Raji (cell line): ENCODE measurements around the gene ERGIC1.

Experiments
- POLR2A ChIP-seq: IDR thresholded peaks from 2 replicates; pipeline ENCODE4 v1.6.1; 2011; ENCODE audit warnings: low read depth, low read length, control low read depth; ENCODE audit not compliant: insufficient read depth

ERGIC1 gene

DNA sequence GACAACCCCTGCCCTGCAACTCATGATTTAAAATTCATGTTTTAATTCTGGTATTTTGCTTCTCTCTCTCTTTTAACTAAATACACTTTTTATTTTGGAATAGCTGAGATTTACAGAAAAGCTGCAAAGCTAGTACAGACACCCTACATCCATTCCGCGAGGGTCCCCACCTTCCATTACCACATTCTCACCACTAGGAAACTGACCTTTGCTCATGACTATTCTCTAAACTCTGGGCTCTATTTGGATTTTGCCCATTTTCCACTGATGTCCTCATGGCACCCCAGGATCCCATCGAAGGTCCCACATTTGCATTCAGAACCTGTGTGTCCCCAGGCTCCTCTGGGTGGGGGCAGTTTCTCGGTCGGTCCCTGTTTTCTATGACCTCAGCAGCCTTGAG lies 11.5 kb downstream of the ERGIC1 start:
- TF ChIP-seq POLR2A: no peak

DNA sequence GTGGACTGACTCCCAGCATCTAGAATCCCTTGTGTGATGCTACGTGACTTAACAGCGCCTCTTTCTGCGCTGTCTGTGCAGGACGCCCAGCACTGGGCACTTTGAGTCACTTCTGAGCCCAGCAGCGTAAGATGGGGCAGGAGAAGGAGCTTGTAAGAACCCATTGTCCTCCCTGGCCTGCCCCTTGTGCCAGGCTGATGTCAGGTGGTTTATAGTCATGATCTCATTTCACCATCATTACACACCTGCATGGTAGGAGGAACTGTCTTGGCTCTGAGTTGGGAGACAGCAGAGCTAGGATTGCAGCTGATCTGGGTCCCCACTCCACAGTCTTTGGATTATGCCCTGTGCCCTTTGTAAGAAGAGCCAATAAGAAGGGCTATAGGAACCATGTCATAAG lies 12.2 kb downstream of the ERGIC1 start:
- no peak for TF ChIP-seq POLR2A

DNA sequence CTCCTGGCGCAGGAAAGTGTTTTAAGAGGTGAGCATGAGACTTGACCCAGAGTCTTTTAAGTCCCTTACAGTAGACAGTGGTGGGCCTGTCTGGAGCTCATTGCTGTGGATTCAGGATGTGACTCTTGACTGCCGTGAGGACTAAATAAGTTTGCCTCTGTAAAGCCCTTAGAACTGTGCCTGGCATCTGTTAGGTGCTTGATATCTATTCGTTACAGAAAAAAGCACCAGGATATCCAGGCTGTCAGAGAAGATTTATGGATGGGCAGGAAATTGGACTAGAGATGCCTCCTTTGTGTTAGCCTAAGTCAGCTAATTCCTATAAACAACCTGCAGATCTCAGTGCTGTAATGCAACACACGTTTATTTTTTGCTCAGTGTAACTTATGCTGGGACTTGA lies 12.6 kb downstream of the ERGIC1 start:
- TF ChIP-seq POLR2A: no peak

DNA sequence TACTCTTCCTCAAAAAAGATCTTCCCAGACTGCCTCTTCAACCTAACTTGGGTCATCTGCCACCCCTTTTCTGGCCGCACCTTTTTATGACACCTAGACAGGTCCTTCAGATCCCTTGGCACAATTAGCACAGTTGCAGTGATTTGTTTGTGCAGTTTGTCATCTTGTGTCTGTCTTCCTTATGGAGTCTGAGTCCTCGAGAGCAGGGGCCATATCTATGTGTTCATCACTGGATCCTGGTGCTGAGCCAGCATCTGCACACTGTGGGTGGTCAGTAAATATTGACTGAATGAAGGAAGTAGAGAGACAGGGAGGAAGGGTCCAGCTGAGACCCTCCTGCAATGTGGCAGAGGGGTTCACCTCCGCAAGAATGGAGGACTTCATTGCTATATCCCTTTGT lies 14.4 kb downstream of the ERGIC1 start:
- TF ChIP-seq POLR2A: no peak

DNA sequence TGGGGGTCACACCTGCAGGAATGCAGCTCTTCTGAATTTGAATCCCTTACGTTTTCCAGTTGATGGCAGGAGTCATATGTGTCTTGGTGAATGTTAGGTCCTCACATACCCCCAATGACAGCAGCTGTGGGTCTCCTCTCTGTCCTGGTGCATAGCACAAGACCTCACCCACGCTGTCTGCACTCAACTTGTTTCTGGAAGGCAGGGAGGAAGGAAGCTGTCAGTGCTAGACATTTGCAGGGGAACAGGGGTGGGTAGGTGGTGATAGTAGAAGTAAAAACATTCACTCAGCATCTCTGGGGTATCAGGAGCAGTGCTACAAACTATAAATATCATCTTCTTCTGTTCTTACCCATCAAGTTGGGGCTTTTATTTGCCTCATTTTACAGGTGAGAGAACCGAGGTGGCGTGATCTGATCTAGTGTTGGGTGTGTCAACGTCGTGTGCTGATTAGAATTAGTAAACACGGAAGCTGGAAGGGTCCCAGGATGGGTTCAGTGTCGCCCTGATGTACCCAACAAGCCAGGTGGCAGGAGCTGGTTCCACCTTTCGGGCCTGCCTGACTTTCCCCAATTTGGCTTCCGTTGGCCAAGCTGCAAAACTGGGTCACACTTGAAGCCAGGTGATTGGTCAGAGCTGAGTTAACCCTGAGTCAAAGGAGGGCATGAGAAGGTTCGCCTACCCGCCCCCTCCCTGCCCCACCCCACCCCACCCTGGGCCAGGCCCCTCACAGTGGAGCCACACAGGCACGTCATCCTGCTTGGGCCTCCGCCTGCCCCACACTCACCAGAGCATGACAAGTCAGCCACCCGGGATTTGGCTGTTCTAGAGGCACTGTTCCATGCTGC lies 15.8 kb downstream of the ERGIC1 start:
- no peak for TF ChIP-seq POLR2A

DNA sequence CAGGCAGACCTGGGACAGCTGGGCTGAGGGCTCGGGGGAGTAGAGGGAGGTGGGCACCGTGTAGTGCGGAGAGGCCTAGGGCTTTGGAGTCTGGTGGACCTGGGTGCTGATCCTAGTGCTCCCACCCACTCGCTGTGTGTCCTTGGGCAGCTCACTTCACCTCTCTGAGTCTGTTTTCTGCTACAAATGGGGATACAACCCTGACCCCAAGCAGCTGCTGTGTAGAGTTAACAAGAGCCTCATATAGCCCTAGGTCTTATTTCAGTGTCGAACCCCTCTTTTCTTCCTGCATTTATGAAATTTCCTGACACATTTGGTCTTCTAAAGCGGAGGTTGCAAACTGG lies 16.4 kb downstream of the ERGIC1 start:
- no peak for TF ChIP-seq POLR2A

DNA sequence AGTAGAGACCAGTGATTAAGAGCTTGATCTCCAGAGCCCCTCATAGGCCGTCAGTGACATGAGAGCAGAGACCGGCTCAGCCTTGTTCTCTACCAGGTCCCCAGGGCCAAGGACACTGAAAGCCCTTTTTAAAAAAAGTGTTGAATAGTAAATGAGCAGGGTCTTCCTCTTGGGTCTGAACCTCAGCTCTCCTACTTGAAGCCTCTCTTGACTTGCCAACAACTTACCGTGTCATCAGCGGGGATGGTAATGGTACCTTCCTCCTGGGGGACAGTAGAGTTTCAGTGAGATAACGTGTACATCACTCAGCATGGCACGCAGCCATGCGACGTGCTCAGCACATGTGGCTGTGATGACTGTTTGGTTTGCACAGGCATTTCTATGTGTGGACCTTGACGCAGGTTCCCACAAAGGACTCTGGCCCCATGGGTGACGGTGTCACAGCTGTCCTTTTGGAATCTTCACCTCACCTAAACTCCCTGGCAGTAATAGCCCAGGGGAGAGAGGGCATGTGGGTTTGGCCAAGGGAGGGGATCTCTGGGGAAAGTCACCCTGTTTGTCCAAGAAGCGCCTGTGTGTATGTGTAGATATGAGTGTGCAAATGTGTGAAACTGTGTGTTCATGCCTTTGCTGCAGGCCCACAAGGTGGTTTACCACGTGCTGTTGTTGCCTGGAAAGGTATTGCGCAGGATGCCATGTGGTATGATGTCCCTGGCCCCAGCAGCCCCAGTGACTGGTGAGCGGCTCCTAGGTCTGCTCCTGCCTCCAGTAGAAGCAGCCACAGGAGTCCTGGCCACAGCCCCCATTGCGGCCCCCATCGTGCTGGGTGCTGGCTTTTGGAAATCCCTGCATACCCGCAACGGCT lies 18.7 kb downstream of the ERGIC1 start:
- no peak for TF ChIP-seq POLR2A

DNA sequence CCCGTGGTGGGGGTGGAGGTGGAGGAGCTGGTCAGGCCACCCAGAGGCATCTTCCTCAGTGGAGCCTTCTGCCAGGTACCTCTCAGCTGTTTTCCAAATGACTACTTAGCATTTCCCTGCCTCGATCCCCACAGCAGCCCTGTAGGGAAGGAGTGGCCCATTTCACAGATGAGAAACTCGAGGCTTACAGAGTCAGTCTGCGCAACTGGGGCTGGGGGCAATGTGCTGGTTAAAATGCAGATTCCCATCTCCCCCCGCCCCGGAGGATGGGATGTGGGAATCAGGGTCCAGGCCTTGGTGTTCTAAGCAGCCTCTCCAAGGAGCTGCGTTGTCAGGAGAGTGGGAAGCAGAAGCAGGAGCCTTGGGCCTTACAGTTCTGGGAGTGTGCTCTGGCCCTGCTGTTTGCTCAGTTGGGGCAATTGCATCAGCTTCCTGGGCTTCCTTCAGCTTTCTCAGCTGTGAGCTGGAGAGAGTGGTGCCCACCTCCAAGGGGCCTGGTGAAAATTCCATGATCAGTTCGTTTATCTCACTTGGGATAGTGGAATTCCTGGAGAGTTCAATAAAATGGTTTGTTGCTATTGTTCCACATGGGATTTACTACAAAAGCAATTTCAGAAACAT lies 19.4 kb downstream of the ERGIC1 start:
- TF ChIP-seq POLR2A: no peak

DNA sequence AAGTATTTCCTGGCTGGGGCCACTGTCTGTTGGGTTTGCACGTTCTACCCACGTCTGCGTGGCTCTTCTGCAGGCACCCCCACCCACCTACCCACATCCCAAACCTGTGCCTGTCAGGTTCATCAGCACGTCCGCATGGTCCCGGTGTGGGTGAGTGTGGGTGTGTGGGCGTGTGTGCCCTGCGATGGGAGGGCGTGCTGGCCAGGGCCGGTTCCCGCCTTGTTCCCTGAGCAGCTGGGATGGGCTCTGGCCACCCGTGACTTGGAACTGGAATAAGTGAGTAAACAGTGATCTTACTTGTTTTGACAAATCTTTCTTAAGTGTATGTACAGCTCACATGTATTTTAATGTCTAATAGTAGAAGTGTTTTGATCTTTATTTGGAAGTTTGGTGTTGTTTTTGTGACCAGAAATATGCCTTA lies 20.4 kb downstream of the ERGIC1 start:
- no peak for TF ChIP-seq POLR2A

DNA sequence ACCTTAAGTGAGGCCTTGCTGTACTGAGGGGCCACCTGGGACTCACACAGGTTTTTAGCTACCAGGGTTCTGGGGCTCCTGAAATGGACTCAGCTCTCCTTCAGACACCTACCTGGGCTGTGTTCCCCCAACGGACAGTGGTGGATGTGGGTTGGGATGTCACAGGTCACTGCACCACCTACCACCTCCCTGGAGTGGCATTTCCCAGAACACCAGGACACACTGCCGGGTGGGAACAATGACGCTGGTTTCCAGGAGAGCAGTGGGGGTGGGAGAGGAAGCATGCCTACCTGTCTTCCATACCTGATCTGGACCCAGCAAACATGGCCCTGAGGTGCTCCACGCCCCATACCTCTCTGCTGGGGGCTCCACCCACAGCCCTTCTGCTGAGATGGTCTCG lies 20.9 kb downstream of the ERGIC1 start:
- no peak for TF ChIP-seq POLR2A

DNA sequence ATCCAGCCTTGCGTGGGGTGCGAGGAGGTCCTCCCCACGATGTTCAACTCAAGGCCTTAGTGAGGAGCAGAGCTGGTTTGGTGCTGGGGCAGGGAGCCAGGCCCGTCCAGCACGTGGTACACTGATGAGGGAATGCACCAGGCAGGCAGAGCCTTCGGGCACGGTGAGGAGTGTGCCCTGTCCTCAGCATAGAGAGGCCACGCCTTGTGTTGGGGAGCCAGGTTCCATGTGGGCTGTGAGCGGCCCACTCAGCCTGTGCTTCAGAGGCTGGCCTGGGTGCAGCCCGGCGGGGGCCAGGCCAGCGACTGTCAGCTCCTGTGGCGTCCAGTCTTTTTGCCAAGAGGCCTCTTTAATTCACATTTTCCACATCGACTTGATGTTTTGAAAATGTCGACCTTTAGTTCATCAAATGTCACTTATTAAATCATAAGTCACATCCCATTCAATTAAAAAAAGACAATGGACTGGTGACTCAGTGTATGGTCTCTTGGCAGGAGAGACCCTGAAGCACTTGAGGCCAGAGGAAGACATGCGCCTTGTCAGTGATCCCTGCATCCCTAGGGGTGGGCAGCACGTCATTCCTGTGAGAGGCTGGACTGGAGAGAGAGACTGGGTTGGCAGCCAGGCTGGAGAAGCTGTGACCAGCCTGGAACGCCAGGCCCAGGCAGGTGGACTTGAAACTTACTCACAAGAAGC lies 21.7 kb downstream of the ERGIC1 start:
- no peak for TF ChIP-seq POLR2A

DNA sequence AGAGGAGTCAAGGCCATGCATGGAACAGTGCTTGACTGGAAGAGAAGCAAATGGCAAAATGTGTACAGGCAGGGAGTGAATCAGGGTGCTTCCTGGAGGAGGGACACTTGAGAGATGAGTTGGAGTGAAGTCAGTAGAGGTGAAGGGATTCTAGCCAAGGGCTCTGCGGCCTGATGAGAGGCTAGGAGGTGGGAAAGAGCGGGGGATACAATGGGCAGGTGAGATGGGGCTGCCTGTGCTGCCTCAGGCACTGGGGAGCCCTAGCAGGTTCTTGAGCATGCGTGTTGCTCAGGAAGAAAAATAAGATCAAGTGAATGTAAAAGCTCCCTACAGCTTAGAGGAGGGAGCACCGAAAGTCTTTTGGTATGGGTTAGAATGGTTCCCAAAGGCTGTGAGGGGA lies 22.3 kb downstream of the ERGIC1 start:
- no peak for TF ChIP-seq POLR2A

DNA sequence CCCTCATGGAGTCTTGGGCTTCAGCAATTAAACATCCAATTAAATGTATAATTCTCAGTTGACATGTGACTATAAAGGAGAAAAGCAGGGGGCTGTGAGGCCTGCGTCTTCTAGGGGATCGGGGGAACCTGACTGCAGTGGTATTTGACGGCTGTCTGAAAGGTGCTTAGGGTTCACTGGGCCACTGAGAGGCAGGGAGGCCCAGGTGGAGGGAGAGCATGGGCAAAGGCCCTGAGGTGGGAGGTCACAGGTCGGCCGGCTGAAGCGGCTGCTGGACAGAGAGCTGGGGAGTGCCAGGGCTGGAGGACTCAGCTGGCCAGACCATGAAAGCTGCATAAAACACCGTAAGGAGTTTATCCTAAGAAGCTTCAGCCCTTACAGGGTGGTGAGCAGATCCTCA lies 23.9 kb downstream of the ERGIC1 start:
- TF ChIP-seq POLR2A: no peak

DNA sequence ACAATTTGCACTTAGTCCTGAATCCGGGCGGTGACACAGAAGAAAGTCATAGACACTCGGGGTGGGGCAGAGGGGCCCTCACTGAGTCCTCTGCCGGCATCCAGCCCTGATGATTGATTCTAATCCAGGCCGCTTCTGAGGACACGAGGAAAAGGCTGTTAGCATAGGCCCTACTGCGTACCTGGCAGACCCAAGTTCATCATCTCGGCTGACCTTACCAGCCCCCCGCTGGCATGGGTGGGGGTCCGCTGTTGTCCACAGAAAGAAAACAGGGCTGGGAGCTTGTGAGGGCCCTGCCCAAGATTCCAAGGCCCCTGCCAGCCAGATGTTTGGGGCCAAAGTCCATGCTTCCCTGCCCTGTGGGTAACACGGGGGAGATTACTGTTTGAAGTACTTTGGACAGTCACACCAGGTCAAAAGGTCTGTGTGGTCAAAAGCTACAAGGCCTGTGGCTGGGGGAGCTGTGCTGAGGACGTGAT lies 24.5 kb downstream of the ERGIC1 start:
- no peak for TF ChIP-seq POLR2A
